Panc1 (cell line): Measurements from ENCODE around the gene NKAIN2. TPM values are rescaled to one million over a fixed set of nuclear protein-coding genes. Genes with fewer than 3 reads are reported as not detected.

Source experiments
- ATAC-seq: fragments of 200-7000 bp; cut with Tn5 transposase; 2 replicates; pipeline ENCODE4 v1.9.1; 2020; ENCODE audit warnings: mild to moderate bottlenecking, moderate library complexity
- BruUV-seq: library from RNA; stranded (reverse); fragments of 400-500 nt; replicated peaks from 2 replicates; lab custom pipeline; 2021; lab: Mats Ljungman, UMichigan
- CTCF ChIA-PET: fragments of 300-600 bp; sonication (Branson Sonifier 250); formaldehyde crosslinking; loops from one replicate; lab custom pipeline; 2022; ENCODE audit warnings: antibody characterized with exemption; lab: Charles Lee
- POLR2A ChIA-PET: fragments of 300-600 bp; sonication (Branson Sonifier 250); formaldehyde crosslinking; loops from one replicate; lab custom pipeline; 2022; ENCODE audit warnings: antibody characterized with exemption; lab: Charles Lee
- DNase-seq: peaks from one replicate; pipeline ENCODE4 v3.0.0-alpha.2; 2010; ENCODE audit warnings: low read depth, low spot score
- H3K27ac ChIP-seq: 2 replicates; pipeline ENCODE4 v1.5.1; 2011; ENCODE audit warnings: mild to moderate bottlenecking, low read length, inconsistent platforms
- H3K27me3 ChIP-seq: fragments of 200-500 bp; sonication (Bioruptor generic); 2 replicates; pipeline ENCODE4 v1.6.0; 2014; ENCODE audit warnings: low read length, inconsistent platforms; ENCODE audit not compliant: control insufficient read depth, insufficient read depth
- H3K36me3 ChIP-seq: fragments of 200-500 bp; sonication (Bioruptor generic); 2 replicates; pipeline ENCODE4 v1.5.1; 2014; ENCODE audit warnings: inconsistent platforms, mild to moderate bottlenecking, low read length, moderate library complexity; ENCODE audit not compliant: control insufficient read depth, insufficient read depth
- H3K4me1 ChIP-seq: 2 replicates; pipeline ENCODE4 v1.5.1; 2011; ENCODE audit warnings: inconsistent platforms, mild to moderate bottlenecking, low read length, moderate library complexity; ENCODE audit not compliant: control insufficient read depth, insufficient read depth
- H3K4me3 ChIP-seq, 2 experiments: 2 replicates each; pipeline ENCODE4 v1.5.1; 2011 to 2012; ENCODE audit warnings: low read depth in 2 of 2, low read length in 2 of 2, mild to moderate bottlenecking in 2 of 2, inconsistent platforms in 1 of 2, moderate library complexity in 1 of 2
- H3K9me3 ChIP-seq: fragments of 200-500 bp; sonication (Bioruptor generic); 2 replicates; pipeline ENCODE4 v1.5.1; 2014; ENCODE audit warnings: low read depth, mild to moderate bottlenecking, inconsistent platforms, low read length, moderate library complexity; ENCODE audit not compliant: control insufficient read depth, insufficient read depth
- POLR2AphosphoS5 ChIP-seq: IDR thresholded peaks from 2 replicates; pipeline ENCODE4 v1.6.1; 2012; ENCODE audit warnings: mild to moderate bottlenecking, low read depth, low read length, moderate library complexity
- REST ChIP-seq, 2 experiments: IDR thresholded peaks; 2 replicates each; pipeline ENCODE4 v1.6.1; 2011 to 2012; ENCODE audit warnings: low read depth in 2 of 2, control low read depth in 1 of 2, low read length in 1 of 2, mild to moderate bottlenecking in 1 of 2, moderate library complexity in 1 of 2; ENCODE audit not compliant: insufficient read depth in 1 of 2
- SIN3A ChIP-seq: IDR thresholded peaks from 2 replicates; pipeline ENCODE4 v1.6.1; 2012; ENCODE audit warnings: low read depth, mild to moderate bottlenecking, low read length, moderate library complexity, borderline replicate concordance; ENCODE audit not compliant: insufficient read depth
- TCF7L2 ChIP-seq: IDR thresholded peaks from 2 replicates; pipeline ENCODE4 v1.6.1; 2011; ENCODE audit warnings: mild to moderate bottlenecking, low read depth, low read length, inconsistent platforms
- in situ Hi-C: cut with HindIII; loops from 2 replicates; pipeline ENCODE4 v1.10.0; 2016; ENCODE audit warnings: low sequenced_read_pairs, low pct_unique_long_range_greater_than_20kb
- intact Hi-C: fragments of 100-400 bp; cut with micrococcal nuclease; formaldehyde crosslinking; loops from one replicate; pipeline ENCODE4 v1.10.0; 2022; ENCODE audit not compliant: unreplicated experiment
- total RNA-seq: library from RNA; stranded (reverse); gene quantifications from one replicate; pipeline ENCODE4 v1.2.1, GENCODE V29; 2021; ENCODE audit not compliant: unreplicated experiment
- TF ChIP-seq, protein P1 (sequence below): fragments of 450-650 bp; IDR thresholded peaks from 2 replicates; pipeline ENCODE4 v1.5.1; 2017; ENCODE audit warnings: mild to moderate bottlenecking

Gene NKAIN2
- total RNA-seq, 1 experiment from 2014 or later = 2.6 TPM

DNA sequence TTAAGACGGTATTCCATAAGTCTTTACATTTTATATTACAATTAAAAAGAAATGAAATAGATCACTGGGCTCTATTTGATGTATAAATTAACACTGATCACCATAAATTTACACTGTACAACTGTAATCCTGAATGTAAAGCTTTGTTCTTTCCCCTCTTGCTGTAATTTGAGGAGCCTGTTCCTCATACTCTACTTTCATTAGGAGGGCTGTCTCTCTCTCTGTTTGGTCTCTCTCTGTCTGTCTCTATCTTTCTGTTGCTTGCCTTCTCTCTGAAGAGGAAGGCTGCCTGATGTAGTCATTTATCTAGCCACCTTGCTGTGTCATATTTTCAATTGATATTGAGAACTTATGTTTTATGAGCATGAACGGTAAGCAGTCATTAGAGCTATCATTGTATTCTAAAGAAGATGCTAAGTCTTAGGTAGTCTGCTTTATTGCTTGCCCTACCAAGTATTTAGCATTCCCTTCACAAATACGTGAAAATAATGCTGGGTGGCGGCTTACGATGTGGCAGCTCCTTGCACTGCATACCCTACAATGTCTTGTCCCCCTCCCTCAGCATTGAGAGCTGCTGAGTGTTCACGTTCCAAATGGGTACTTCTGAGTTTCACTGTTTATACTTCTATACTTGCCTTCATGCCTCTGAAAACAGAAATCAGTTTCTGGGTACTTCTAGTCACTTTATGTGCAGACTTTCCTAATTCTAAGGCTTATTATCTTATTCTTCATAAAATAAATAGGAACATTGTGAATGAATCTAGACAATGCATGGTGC lies 205.5 kb downstream of the NKAIN2 start:
- ChIA-PET CTCF (no interaction called here), POLR2A (no interaction called here)
- ATAC-seq (no peak), DNase-seq (no peak)
- H3K27ac ChIP-seq = no peak overlapping the region
- H3K4me1 ChIP-seq = peaks cover 3% of the 10 kb centered on the region; the same call in 1 of the 2 replicates
- in situ Hi-C loops = no loop called here
- no TSS peak for BruUV-seq
- intact Hi-C loops = no loop called here
- H3K36me3 ChIP-seq = no peaks in the 10 kb centered on the region
- no peaks in the 10 kb centered on the region for H3K27me3 ChIP-seq
- TF ChIP-seq REST (IDR thresholded peaks at IDR 0.05; ENCODE audit: insufficient read depth in 1 of 2, low read depth in 2 of 2, low read length in 1 of 2) = no peak
- no peak for TF ChIP-seq POLR2AphosphoS5
- TF ChIP-seq, protein P1, sequence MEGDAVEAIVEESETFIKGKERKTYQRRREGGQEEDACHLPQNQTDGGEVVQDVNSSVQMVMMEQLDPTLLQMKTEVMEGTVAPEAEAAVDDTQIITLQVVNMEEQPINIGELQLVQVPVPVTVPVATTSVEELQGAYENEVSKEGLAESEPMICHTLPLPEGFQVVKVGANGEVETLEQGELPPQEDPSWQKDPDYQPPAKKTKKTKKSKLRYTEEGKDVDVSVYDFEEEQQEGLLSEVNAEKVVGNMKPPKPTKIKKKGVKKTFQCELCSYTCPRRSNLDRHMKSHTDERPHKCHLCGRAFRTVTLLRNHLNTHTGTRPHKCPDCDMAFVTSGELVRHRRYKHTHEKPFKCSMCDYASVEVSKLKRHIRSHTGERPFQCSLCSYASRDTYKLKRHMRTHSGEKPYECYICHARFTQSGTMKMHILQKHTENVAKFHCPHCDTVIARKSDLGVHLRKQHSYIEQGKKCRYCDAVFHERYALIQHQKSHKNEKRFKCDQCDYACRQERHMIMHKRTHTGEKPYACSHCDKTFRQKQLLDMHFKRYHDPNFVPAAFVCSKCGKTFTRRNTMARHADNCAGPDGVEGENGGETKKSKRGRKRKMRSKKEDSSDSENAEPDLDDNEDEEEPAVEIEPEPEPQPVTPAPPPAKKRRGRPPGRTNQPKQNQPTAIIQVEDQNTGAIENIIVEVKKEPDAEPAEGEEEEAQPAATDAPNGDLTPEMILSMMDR = no peak
- TF ChIP-seq TCF7L2 = no peak
- TF ChIP-seq SIN3A = no peak
- H3K9me3 ChIP-seq = no peaks in the 10 kb centered on the region
- H3K4me3 ChIP-seq = no peak overlapping the region

DNA sequence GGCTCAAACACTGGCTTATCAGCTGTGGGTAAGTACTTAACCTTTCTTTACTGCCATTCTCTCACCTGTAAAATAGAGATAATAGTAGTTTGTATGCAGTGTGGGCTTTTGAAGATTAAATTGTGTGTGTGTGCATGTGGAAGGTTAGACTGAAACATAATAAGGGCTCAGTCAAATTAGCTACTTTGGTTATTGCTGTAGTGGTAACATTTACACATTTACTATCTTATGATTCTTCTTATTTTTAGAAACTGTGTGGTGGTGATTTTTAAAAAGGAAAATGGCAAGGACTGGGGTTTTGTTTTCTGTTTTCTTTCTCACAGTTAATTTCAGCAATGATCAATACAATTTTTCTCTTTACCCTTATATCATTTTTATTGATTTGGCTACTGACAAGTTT lies 206.9 kb downstream of the NKAIN2 start:
- no peak for TF ChIP-seq SIN3A
- TF ChIP-seq TCF7L2 = no peak
- TF ChIP-seq POLR2AphosphoS5 = no peak
- TF ChIP-seq, protein P1 = no peak
- TF ChIP-seq REST (IDR thresholded peaks at IDR 0.05; ENCODE audit: insufficient read depth in 1 of 2, low read depth in 2 of 2, low read length in 1 of 2) = no peak
- Histone ChIP-seq H3K4me3 (no peak overlapping the region), H3K9me3 (no peaks in the 10 kb centered on the region), H3K27ac (no peak overlapping the region), H3K27me3 (no peaks in the 10 kb centered on the region), H3K36me3 (no peaks in the 10 kb centered on the region), H3K4me1 (peaks cover 3% of the 10 kb centered on the region; the same call in 1 of the 2 replicates)
- in situ Hi-C loops = no loop called here
- CTCF ChIA-PET = no interaction called here
- intact Hi-C loops = no loop called here
- no TSS peak for BruUV-seq
- DNase-seq (no peak), ATAC-seq (no peak)
- POLR2A ChIA-PET = no interaction called here
